Embryonic facial prominence (tissue), 1 donor: Measurements from ENCODE around the gene NTS.

ENCODE experiments used
- DNase-seq: peaks from one replicate; pipeline ENCODE4 v3.0.0-alpha.2; 2016; ENCODE audit errors: extremely low spot score

NTS gene

GRCh38 chr12:85923767-85924331 is 49.8 kb downstream of the NTS start:
- no peak for DNase-seq

GRCh38 chr12:85927166-85927565 is 53.1 kb downstream of the NTS start:
- DNase-seq = no peak
